NCI-H526 treated with DMSO at 0.1 percent for 48 hours (cell line): ENCODE data around the gene ACER3.
"Not testable (repeated sequence)": the region's sequence is repeated elsewhere in the genome, so short reads cannot be mapped to it uniquely, and the experiment has no call there.

Experiments used
- DNase-seq: peaks from one replicate; lab custom pipeline; 2025; lab: John Stamatoyannopoulos, UW

The ACER3 gene

GRCh38 chr11:76836613-76837291 is 24.0 kb upstream of the ACER3 start:
- DNase-seq, result no peak

- no peak for DNase-seq
These were observed 22.7 kb upstream of the ACER3 start for GRCh38 chr11:76837696-76838677.

GRCh38 chr11:76838678-76839068 is 22.0 kb upstream of the ACER3 start:
- DNase-seq, result no peak

DNA sequence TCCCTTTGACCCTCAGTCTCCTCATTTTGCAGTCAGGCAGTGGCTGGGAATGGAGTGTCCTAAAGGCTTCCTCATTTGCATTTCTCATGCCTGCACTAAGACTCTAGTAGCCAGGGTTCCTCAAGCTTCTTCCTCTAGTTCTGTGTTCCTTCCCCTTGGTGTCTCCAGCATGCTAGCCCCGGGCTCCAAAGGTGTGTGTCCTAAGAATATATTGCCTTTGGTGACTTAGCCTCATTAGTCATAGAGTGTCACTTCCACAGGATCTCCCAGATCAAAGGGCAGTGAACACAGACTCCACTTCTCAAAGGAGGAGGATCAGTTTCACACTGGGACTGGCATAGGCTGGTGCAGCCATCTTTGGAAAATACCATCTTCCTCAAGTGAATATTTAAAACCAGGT is 21.4 kb upstream of the ACER3 start:
- DNase-seq, result no peak

- DNase-seq, result no peak
These were observed 18.7 kb upstream of the ACER3 start for GRCh38 chr11:76841923-76842452.

DNA sequence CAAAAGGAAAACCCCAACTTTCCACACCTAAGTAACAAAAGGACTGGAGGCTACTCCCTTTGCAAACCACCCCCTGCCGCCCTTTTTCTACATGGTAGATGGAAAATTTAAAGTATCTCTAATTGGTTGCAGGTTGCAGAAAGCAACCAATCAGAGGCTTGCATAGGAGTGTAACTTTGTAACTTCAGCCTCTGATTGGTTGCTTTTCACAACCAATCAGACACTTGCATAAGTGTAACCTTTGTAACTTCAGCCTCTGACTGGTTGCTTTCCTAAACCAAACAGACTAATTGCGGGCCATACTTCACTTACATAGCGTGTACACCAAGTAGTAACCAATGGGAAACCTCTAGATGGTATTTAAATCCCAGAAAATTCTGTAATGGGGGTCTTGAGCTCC is 16.8 kb upstream of the ACER3 start:
- no peak for DNase-seq

GRCh38 chr11:76844511-76844910 is 16.2 kb upstream of the ACER3 start:
- no peak for DNase-seq

GRCh38 chr11:76845069-76845468 is 15.6 kb upstream of the ACER3 start:
- no peak for DNase-seq

DNA sequence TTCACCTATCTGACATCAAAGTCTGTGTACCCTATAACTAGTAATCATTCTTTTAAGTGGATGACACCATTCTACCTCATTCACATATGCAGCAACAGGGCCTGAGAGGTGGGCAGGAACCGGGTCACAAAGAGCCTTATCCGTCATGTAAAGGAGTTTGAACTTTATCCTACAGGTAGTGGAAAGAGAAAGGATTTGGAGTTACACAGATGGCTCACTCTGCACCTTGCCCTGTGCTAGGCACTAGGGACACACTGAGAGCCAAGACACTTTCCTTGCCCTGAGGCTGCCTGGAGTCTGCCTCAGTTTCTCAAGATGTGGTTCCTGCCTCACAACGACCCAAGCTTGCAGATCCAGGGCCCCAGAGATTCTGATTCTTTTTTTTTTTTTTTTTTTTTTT is 14.3 kb upstream of the ACER3 start:
- DNase-seq, result no peak

- no peak for DNase-seq
These were observed 11.3 kb upstream of the ACER3 start for GRCh38 chr11:76849376-76849775.

- DNase-seq, result no peak
These were observed 10.6 kb upstream of the ACER3 start for GRCh38 chr11:76850130-76850529.

- no peak for DNase-seq
These were observed 9.9 kb upstream of the ACER3 start for GRCh38 chr11:76850815-76851214.

- DNase-seq, result no peak
These were observed 6.0 kb upstream of the ACER3 start for GRCh38 chr11:76854709-76855108.

DNA sequence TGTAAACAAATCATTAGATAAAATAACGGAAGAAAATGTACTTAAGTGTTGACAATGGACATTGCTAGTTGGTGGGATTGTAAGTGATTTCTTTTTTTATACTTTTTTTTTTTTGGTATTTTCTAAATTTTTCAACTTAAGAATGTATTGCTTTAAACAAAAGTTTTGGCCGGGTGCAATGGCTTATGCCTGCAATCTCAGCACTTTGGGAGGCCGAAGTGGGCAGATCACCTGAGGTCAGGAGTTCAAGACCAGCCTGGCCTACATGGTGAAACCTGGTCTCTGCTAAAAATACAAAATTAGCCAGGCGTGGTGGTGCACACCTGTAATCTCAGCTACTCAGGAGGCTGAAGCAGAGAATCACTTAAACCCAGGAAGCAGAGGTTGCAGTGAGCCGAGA is 5.0 kb upstream of the ACER3 start:
- not testable (repeated sequence) for DNase-seq

DNA sequence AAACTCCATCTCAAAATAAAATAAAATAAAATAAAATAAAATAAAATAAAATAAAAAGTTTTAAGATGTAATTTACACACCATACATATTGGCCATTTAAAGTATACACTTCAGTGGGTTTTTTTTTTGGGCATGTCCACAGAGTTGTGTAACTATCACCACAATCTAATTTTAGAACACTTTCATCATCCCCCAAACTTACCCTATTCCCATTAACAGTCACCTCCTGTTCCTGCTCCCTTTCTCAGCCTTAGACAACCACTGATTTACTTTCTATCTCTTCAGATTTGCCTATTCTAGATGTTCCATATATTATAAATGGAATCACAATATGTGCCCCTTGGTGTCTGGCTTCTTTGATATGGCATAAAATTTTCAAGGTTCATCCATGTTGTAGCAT is 4.6 kb upstream of the ACER3 start:
- no peak for DNase-seq

DNA sequence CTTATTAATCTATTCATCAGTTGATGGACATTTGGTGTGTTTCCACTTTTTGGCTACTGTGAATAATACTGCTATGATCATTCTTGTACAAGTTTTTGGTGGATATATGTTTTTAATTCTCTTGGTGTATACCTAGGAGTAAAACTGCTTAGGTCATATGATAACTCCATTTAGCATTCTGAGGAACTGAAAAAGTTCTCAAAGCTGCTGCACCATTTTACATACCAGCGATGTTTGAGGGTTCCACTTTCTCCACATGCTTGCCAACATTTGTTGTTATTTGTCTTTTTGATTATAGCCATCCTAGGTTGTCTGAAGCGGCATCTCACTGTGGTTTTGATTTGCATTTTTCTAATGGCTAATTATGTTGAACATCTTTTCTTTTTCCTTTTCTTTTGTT is 4.1 kb upstream of the ACER3 start:
- no peak for DNase-seq

- no peak for DNase-seq
These were observed 2.8 kb upstream of the ACER3 start for GRCh38 chr11:76857781-76858410.

DNA sequence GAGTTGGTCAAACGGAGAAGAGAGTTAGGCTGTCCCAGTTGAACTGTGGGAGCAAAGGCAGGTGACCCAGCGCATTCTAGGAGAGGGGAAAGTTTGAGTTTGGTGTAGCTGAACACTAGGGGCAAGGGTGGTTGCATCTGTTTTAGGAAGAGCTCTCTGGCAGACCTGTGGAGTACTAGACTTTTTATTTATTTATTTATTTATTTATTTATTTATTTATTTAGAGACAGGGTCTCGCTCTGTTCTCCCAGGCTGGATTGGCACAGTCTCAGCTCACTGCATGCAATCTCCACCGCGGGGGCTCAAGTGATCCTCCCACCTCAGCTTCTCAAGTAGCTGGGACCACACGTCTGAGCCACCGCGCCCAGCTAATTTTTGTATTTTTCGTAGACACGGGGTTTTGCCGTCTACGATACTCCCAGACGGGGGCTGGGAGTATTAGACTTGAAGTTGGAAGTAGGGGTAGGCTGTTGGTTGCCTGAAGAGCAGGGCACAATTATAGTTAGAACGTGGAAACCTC is 950 bp upstream of the ACER3 start:
- no peak for DNase-seq

GRCh38 chr11:76861490-76861953 is 804 bp downstream of the ACER3 start:
- no peak for DNase-seq

GRCh38 chr11:76862794-76863193 is 2.1 kb downstream of the ACER3 start:
- not testable (repeated sequence) for DNase-seq

- DNase-seq, result no peak
These were observed 2.6 kb downstream of the ACER3 start for GRCh38 chr11:76863196-76863777.
